K562 (cell line): ENCODE results near the gene LDAF1. TPM values are rescaled to one million over a fixed set of nuclear protein-coding genes. Genes with fewer than 3 reads are reported as not detected.

Experiments used
- ATAC-seq: fragments of 200-7000 bp; cut with Tn5 transposase; 3 replicates; pipeline ENCODE4 v1.9.1; 2020; ENCODE audit warnings: moderate library complexity
- BruUV-seq: library from RNA; stranded (reverse); fragments of 400-500 nt; replicated peaks from 2 replicates; lab custom pipeline; 2021; lab: Mats Ljungman, UMichigan
- CTCF ChIA-PET: fragments of 300-600 bp; formaldehyde crosslinking; extraction: SDS; loops from one replicate; lab custom pipeline; 2021; ENCODE audit warnings: low intra/inter-chr PET ratio; lab: Yijun Ruan, JAX
- POLR2A ChIA-PET: fragments of 300-600, 350-650 bp; sonication (Branson Sonifier 250); formaldehyde crosslinking; extraction: SDS; loops from one replicate; lab custom pipeline; 2021; ENCODE audit warnings: antibody characterized with exemption, inconsistent platforms; lab: Yijun Ruan, JAX
- DNase-seq, 4 experiments: peaks; one replicate each; pipeline versions ENCODE4 v3.0.0 to v3.0.0-alpha.2; 2011 to 2018; ENCODE audit warnings: low spot score in 3 of 4, mixed read lengths in 3 of 4; ENCODE audit errors: extremely low read depth in 1 of 4
- FAIRE-seq: peaks from 2 replicates; lab custom pipeline; 2011; peaks lifted over from hg19 to GRCh38; lab: Jason Lieb, UNC
- H2AFZ ChIP-seq: 2 replicates; pipeline ENCODE4 v1.6.0; 2011; ENCODE audit warnings: low read depth, low read length, control low read depth, inconsistent platforms
- H3K27ac ChIP-seq: fragments of 200-600 bp; 3 replicates; pipeline ENCODE4 v1.8.0; 2011; ENCODE audit warnings: low read depth, mild to moderate bottlenecking, control low read depth, inconsistent platforms, low read length, moderate library complexity, mixed read lengths; ENCODE audit errors: extremely low read depth
- H3K27me3 ChIP-seq, 2 experiments: fragments of 300-600 bp in 1 of 2; 2 replicates in 1 of 2; 3 replicates in 1 of 2; pipeline versions ENCODE4 v1.6.0 to v1.8.0; 2011; ENCODE audit warnings: inconsistent platforms in 2 of 2, low read length in 2 of 2, mild to moderate bottlenecking in 1 of 2, mixed read lengths in 1 of 2, moderate library complexity in 1 of 2; ENCODE audit not compliant: control insufficient read depth in 2 of 2, insufficient read depth in 2 of 2
- H3K36me3 ChIP-seq: fragments of 300-600 bp; 3 replicates; pipeline ENCODE4 v1.8.0; 2011; ENCODE audit warnings: mild to moderate bottlenecking, low read length, inconsistent platforms; ENCODE audit not compliant: control insufficient read depth, insufficient read depth
- H3K4me1 ChIP-seq, 2 experiments: fragments of 200-600 bp in 1 of 2; replicated peaks in 1 of 2; 2 replicates in 1 of 2; 3 replicates in 1 of 2; pipeline versions ENCODE4 v1.5.1 to v1.8.0; 2011; ENCODE audit warnings: inconsistent platforms in 2 of 2, low read length in 2 of 2, mild to moderate bottlenecking in 1 of 2, mixed read lengths in 1 of 2, moderate library complexity in 1 of 2; ENCODE audit not compliant: control insufficient read depth in 2 of 2, insufficient read depth in 2 of 2
- H3K4me2 ChIP-seq: 2 replicates; pipeline ENCODE4 v1.6.1; 2011; ENCODE audit warnings: low read length, control low read depth, inconsistent platforms, mixed read lengths; ENCODE audit not compliant: insufficient read depth
- H3K4me3 ChIP-seq: fragments of 200-600 bp; sonication (generic), shearing (Covaris generic); 2 replicates; pipeline ENCODE4 v1.5.1; 2016; ENCODE audit warnings: control low read depth, inconsistent platforms
- H3K79me2 ChIP-seq: fragments of 200-600 bp; 3 replicates; pipeline ENCODE4 v1.8.0; 2011; ENCODE audit warnings: low read length, inconsistent platforms; ENCODE audit not compliant: control insufficient read depth, insufficient read depth
- H3K9ac ChIP-seq, 2 experiments: 2 replicates each; pipeline versions ENCODE4 v1.6.0 to v1.6.1; 2011; ENCODE audit warnings: low read depth in 2 of 2, low read length in 2 of 2, control low read depth in 1 of 2, inconsistent platforms in 1 of 2, mild to moderate bottlenecking in 1 of 2, mixed read lengths in 1 of 2; ENCODE audit not compliant: insufficient read depth in 1 of 2
- H3K9me1 ChIP-seq: one replicate; pipeline ENCODE4 v1.6.0; 2011; ENCODE audit warnings: inconsistent platforms, mild to moderate bottlenecking, low read length, moderate library complexity; ENCODE audit not compliant: control insufficient read depth, insufficient read depth
- H3K9me3 ChIP-seq: replicated peaks from 2 replicates; pipeline ENCODE4 v1.5.1; 2011; ENCODE audit warnings: low read depth, low read length, inconsistent platforms; ENCODE audit not compliant: control insufficient read depth, insufficient read depth
- H4K20me1 ChIP-seq: replicated peaks from 2 replicates; pipeline ENCODE4 v1.6.1; 2011; ENCODE audit warnings: low read length, inconsistent platforms, mixed read lengths; ENCODE audit not compliant: control insufficient read depth, insufficient read depth
- CTBP1 ChIP-seq: fragments of 450-650 bp; IDR thresholded peaks from 2 replicates; pipeline ENCODE4 v1.6.1; 2016; ENCODE audit warnings: borderline replicate concordance
- EP300 ChIP-seq: IDR thresholded peaks from 2 replicates; pipeline ENCODE4 v1.6.1; 2012; ENCODE audit warnings: low read length, improper control_type of control experiment
- TAF9B ChIP-seq: fragments of 450-650 bp; IDR thresholded peaks from 2 replicates; pipeline ENCODE4 v1.6.1; 2018; ENCODE audit warnings: mild to moderate bottlenecking; ENCODE audit not compliant: partially characterized antibody
- TCFL5 ChIP-seq: fragments of 250-450 bp; sonication (Bioruptor Pico); conservative IDR thresholded peaks from 2 replicates; pipeline ENCODE4 v1.6.1; 2021; ENCODE audit warnings: mild to moderate bottlenecking, moderate library complexity, matching md5 sums
- ZEB2 ChIP-seq: fragments of 450-650 bp; IDR thresholded peaks from 2 replicates; pipeline ENCODE4 v1.6.1; 2016
- ZNF143 ChIP-seq: sonication (generic); formaldehyde crosslinking; IDR thresholded peaks from 2 replicates; pipeline ENCODE4 v1.9.0; 2022; ENCODE audit warnings: mild to moderate bottlenecking, missing genetic modification reagents
- ZNF444 ChIP-seq: fragments of 250-450 bp; sonication (Bioruptor Pico); IDR thresholded peaks from 2 replicates; pipeline ENCODE4 v1.4.0; 2020; ENCODE audit warnings: mild to moderate bottlenecking, moderate library complexity
- ZNF592 ChIP-seq: fragments of 450-650 bp; IDR thresholded peaks from 2 replicates; pipeline ENCODE4 v1.6.1; 2017; ENCODE audit warnings: antibody characterized with exemption, mild to moderate bottlenecking
- WGBS: fragments of 100-300 bp; shearing (Covaris generic); methylation state at CpG from one replicate; pipeline ENCODE4 v1.1.6; 2016; ENCODE audit warnings: low coverage, mixed read lengths; ENCODE audit not compliant: insufficient coverage; ENCODE audit errors: missing lambda C conversion rate; 5-methylcytosine and 5-hydroxymethylcytosine counted together
- in situ Hi-C: fragments of 300-500 bp; cut with MboI; formaldehyde crosslinking; loops from 4 replicates; pipeline ENCODE4 v1.15.0; 2018; ENCODE audit warnings: inconsistent platforms, mixed read lengths
- intact Hi-C: fragments of 100-400 bp; cut with micrococcal nuclease; formaldehyde crosslinking; loops from 2 replicates; pipeline ENCODE4 v1.14.2; 2022
- polyA plus RNA-seq, 8 experiments: library from polyadenylated mRNA; depleted of rRNA in 4 of 8; stranded (reverse) in 5 of 8; unstranded in 3 of 8; fragments of >200 nt; fragmentation: Nextera tagmentation in 2 of 8; fragmentation: Illumina TruSeq in 1 of 8; extraction: Ambion mirVana in 2 of 8; extraction: Trizol in 1 of 8; gene quantifications; 2 replicates each; pipeline versions ENCODE4 v1.2.1 to v1.2.3, GENCODE V29; 2011 to 2014; ENCODE audit warnings: inconsistent platforms in 1 of 8, missing spikeins in 1 of 8
- total RNA-seq, 7 experiments: library from RNA; depleted of rRNA in 6 of 7; stranded (reverse); fragments of >200 nt in 6 of 7; fragmentation: Illumina TruSeq in 2 of 7; extraction: Trizol in 2 of 7; gene quantifications; 2 replicates each; pipeline versions ENCODE4 v1.2.1 to v1.2.3, GENCODE V29; 2011 to 2021; ENCODE audit warnings: low replicate concordance in 1 of 7

LDAF1 gene
- total and polyA plus RNA-seq, 9 of the 15 experiments (the other 6 are each of a cell fraction or from before 2014, with no cell fraction given): 7.0 to 20.1 (median 12.5) TPM

- TF ChIP-seq ZNF592 (no peak), CTBP1 (no peak), EP300 (no peak)
These were observed 26.4 kb downstream of the LDAF1 start (continued) for GRCh38 chr16:21184834-21185233.

- TF ChIP-seq TAF9B: no peak
- TF ChIP-seq ZNF143: no peak
- TF ChIP-seq TCFL5 (CRISPR knock-in tag): no peak
- TF ChIP-seq ZEB2: no peak
- no peak for TF ChIP-seq ZNF444
- TF ChIP-seq, all 486 proteins: peak for 0
- 64% methylated on average over 12 of the region's 12 CpGs for WGBS
- intact Hi-C loops: loop anchor here (10.0 kb wide), 1 partner anchor 1139 kb away; no protein-coding TSS in a partner anchor
- H3K36me3 ChIP-seq: peaks cover 2% of the 10 kb centered on the region; the same call in 2 of the 3 replicates
- no peak overlapping the region for H3K27ac ChIP-seq
- H3K4me3 ChIP-seq: no peak overlapping the region
- no peaks in the 10 kb centered on the region for H3K9me1 ChIP-seq
- FAIRE-seq: no peak
- H3K4me2 ChIP-seq: no peak overlapping the region
- H3K9me3 ChIP-seq: 0 out of 2 replicates have a peak, but pooled peaks cover 3% of the 10 kb centered on the region
- in situ Hi-C loops: loop anchor here (5.0 to 10.0 kb wide), 2 partner anchors 112 to 1509 kb away; no protein-coding TSS in a partner anchor
- H3K27me3 ChIP-seq: no peaks in the 10 kb centered on the region
- peaks cover 3% of the 10 kb centered on the region; the same call in 1 of the 2 replicates for H4K20me1 ChIP-seq
- no peak overlapping the region for H3K9ac ChIP-seq
- DNase-seq: no peak
- ATAC-seq: no peak
- H2AFZ ChIP-seq: no peak overlapping the region
- ChIA-PET POLR2A (interaction anchor here (0.6 to 1.1 kb wide), 2 partner anchors 29 to 121 kb away, joined by 3 read pairs; no protein-coding TSS in a partner anchor), CTCF (no interaction called here)
- no TSS peak for BruUV-seq
- no peaks in the 10 kb centered on the region for H3K79me2 ChIP-seq
- H3K4me1 ChIP-seq: peaks cover 5 to 8% of the 10 kb centered on the region in 2 experiments; a peak in 3 of 5 replicates
These were observed 27.3 kb downstream of the LDAF1 start for GRCh38 chr16:21185659-21186325.
